HFF-Myc (cell line): ENCODE data around the gene SHISA2.

Experiments used
- DNase-seq: peaks from one replicate; pipeline ENCODE4 v3.0.0-alpha.2; 2011; ENCODE audit warnings: low read depth; ENCODE audit errors: extremely low read depth
- H3K4me3 ChIP-seq: replicated peaks from 2 replicates; pipeline ENCODE4 v1.5.1; 2011; ENCODE audit warnings: low read depth, mild to moderate bottlenecking, control low read depth, low read length
- TF ChIP-seq, protein P1 (sequence below): IDR thresholded peaks from 2 replicates; pipeline ENCODE4 v1.5.1; 2012; ENCODE audit warnings: mild to moderate bottlenecking, low read depth, low read length, control low read depth; ENCODE audit errors: missing control alignments

SHISA2 gene

DNA sequence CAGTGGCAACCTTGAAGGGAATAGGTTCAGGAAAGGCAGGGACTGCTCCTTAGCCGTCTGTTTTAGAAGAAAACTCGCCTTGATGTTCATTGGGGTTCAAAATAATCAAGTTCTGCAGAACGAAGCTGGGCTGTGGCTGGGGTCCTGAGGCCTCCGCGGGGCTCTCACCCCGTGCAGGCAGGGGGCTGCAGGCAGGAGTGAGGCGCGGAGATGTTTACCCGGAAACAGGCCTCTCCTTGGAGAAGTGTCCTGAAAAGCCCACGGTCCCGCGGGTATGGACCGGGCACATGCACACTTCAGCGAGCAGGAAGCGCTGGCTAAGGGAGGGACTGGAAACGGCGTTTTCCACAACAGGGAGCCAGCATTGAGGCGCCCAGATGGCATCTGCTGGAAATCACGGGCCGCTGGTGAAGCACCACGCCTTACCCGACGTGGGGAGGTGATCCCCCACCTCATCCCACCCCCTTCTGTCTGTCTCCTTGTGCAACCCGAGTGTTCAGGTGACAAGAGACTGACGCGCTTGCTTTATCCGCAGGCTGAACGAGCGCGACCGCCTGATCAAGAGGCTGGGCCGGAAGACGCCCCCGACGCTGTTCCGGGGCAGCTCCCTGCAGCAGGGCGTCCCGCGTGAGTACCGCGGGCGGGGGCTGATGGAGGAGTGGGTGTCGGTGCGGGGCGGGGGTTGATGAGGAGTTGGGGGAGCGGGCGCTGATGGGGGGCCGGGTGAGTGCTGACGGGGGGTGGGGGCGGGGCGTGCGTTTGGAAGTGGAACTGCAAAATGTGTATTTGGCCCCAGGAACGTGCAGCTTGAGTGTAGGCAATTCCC, 39.6 kb downstream of the SHISA2 start:
- TF ChIP-seq, protein P1, sequence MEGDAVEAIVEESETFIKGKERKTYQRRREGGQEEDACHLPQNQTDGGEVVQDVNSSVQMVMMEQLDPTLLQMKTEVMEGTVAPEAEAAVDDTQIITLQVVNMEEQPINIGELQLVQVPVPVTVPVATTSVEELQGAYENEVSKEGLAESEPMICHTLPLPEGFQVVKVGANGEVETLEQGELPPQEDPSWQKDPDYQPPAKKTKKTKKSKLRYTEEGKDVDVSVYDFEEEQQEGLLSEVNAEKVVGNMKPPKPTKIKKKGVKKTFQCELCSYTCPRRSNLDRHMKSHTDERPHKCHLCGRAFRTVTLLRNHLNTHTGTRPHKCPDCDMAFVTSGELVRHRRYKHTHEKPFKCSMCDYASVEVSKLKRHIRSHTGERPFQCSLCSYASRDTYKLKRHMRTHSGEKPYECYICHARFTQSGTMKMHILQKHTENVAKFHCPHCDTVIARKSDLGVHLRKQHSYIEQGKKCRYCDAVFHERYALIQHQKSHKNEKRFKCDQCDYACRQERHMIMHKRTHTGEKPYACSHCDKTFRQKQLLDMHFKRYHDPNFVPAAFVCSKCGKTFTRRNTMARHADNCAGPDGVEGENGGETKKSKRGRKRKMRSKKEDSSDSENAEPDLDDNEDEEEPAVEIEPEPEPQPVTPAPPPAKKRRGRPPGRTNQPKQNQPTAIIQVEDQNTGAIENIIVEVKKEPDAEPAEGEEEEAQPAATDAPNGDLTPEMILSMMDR, result no peak

GRCh38 chr13:26011208-26011573, 40.6 kb downstream of the SHISA2 start:
- TF ChIP-seq, protein P1, result no peak
- H3K4me3 ChIP-seq, result no peak overlapping the region
- DNase-seq, result no peak

More for the DNA sequence above, 39.6 kb downstream of the SHISA2 start:
- DNase-seq, result no peak
- no peak overlapping the region; the same call in 1 of the 2 replicates for H3K4me3 ChIP-seq

DNA sequence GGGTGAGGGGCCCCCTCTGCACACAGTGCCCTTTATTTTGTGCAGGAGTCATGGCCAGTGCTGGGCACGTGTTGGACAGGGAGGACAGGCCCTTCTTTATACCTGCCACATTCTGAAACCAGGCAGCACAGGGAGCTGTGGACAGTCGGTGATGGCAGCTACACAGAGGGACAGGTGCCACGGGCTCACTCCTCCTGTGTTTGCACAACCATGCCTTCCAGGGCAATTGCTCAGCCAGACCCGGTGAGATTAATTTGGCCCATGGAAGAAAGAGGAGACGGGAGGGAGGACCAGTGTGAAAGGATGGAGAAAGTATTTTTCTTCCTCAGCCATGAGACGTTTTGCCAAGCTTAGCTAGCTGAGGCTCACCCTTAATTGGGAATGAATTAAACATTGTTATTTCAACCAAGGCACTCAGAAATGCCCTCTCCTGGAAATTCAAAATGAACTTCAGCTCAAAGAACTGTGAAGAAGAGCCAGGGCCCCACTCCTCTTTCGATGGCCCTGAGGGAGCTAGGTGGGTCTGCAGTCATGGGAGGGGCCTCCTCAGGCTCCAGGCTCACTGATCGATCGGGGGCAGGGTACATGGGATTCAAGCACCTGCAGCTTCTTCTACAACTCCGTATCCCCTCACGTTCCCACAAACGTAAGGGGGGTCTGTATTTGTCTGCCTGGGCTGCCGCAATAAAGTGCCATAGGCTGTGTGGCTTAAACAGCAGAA, 41.2 kb downstream of the SHISA2 start:
- TF ChIP-seq, protein P1, result no peak
- no peak for DNase-seq
- no peak overlapping the region for H3K4me3 ChIP-seq

GRCh38 chr13:26007261-26008125, 44.3 kb downstream of the SHISA2 start:
- DNase-seq, result no peak
- TF ChIP-seq, protein P1, result no peak
- H3K4me3 ChIP-seq, result no peak overlapping the region
